Ovary (tissue), 3 donors: ENCODE data around the gene RCN2.

Experiments used
- CTCF ChIP-seq, 3 donors: fragments of 450-650 bp in 2 of 3; fragments of 200-600 bp in 1 of 3; IDR thresholded peaks; one replicate each; pipeline versions ENCODE4 v1.5.1 to v1.8.0; 2016 to 2022; ENCODE audit warnings: antibody characterized with exemption in 3 of 3, mild to moderate bottlenecking in 1 of 3
- EP300 ChIP-seq: sonication (generic); formaldehyde crosslinking; IDR thresholded peaks from one replicate; pipeline ENCODE4 v1.6.1; 2017; ENCODE audit warnings: antibody characterized with exemption
- POLR2A ChIP-seq: fragments of 450-650 bp; IDR thresholded peaks from one replicate; pipeline ENCODE4 v1.6.1; 2017; ENCODE audit warnings: antibody characterized with exemption, mild to moderate bottlenecking, moderate library complexity
- donor health status: DM: no; HTN: no; CAD: no.

- TF ChIP-seq CTCF (IDR thresholded peaks at IDR 0.05) (no peak), POLR2A (no peak), EP300 (no peak)
Observed at GRCh38 chr15:76942331-76942730, 10.8 kb downstream of the RCN2 start.
